IMR-90 (cell line): ENCODE data around the gene FANCD2. TPM values are rescaled to one million over a fixed set of nuclear protein-coding genes. Genes with fewer than 3 reads are reported as not detected.

Experiments
- BHLHE40 ChIP-seq: fragments of 150-350 bp; IDR thresholded peaks from 2 replicates; pipeline ENCODE4 v1.6.1; 2016; ENCODE audit warnings: mild to moderate bottlenecking, low read depth, low read length
- CHD1 ChIP-seq: IDR thresholded peaks from 2 replicates; pipeline ENCODE4 v1.6.1; 2012; ENCODE audit warnings: low read depth, low read length, improper control_type of control experiment
- FOS ChIP-seq: fragments of 150-350 bp; IDR thresholded peaks from 2 replicates; pipeline ENCODE4 v1.6.1; 2016; ENCODE audit warnings: low read depth, low read length
- MAFK ChIP-seq: IDR thresholded peaks from 2 replicates; pipeline ENCODE4 v1.6.1; 2012; ENCODE audit warnings: low read depth, low read length, improper control_type of control experiment
- MAZ ChIP-seq: IDR thresholded peaks from 2 replicates; pipeline ENCODE4 v1.6.1; 2012; ENCODE audit warnings: low read depth, mild to moderate bottlenecking, low read length, improper control_type of control experiment, moderate library complexity, borderline replicate concordance
- polyA plus RNA-seq, 3 experiments: library from polyadenylated mRNA; depleted of rRNA; stranded (reverse); fragments of >200 nt; gene quantifications; 2 replicates each; pipeline ENCODE4 v1.2.3, GENCODE V29; 2012; ENCODE audit warnings: low replicate concordance in 1 of 3
- total RNA-seq: library from RNA; depleted of rRNA; stranded (reverse); fragments of >200 nt; gene quantifications from 2 replicates; pipeline ENCODE4 v1.2.3, GENCODE V29; 2012

FANCD2 gene
- total and polyA plus RNA-seq, 2 of the 4 experiments (the other 2 are of a cell fraction): 8.9 to 19.7 TPM

- no peak for TF ChIP-seq CHD1
- peak; percentile 43; the same call in 1 of the 2 replicates for TF ChIP-seq MAZ
- TF ChIP-seq FOS: peak; percentile 48; the same call in 1 of the 2 replicates
- peak; percentile 7; the same call in 1 of the 2 replicates for TF ChIP-seq BHLHE40
- TF ChIP-seq MAFK: no peak
Observed at GRCh38 chr3:10026084-10026890, at the start of gene FANCD2 (continued).
